BJ (cell line): Measurements from ENCODE around the gene MXRA5. TPM values are rescaled to one million over a fixed set of nuclear protein-coding genes. Genes with fewer than 3 reads are reported as not detected.

Experiments
- CTCF ChIA-PET: fragments of 350-600 bp; formaldehyde crosslinking; extraction: SDS; loops from one replicate; lab custom pipeline; 2021; ENCODE audit warnings: antibody characterized with exemption, inconsistent platforms; lab: Yijun Ruan, JAX
- POLR2A ChIA-PET: fragments of 300-600 bp; sonication (Branson Sonifier 250); formaldehyde crosslinking; extraction: SDS; loops from one replicate; lab custom pipeline; 2021; ENCODE audit warnings: antibody characterized with exemption; lab: Charles Lee
- DNase-seq: peaks from one replicate; pipeline ENCODE4 v3.0.0-alpha.2; 2011; ENCODE audit warnings: low read depth
- H3K27me3 ChIP-seq: 2 replicates; pipeline ENCODE4 v1.6.0; 2011; ENCODE audit warnings: low read length; ENCODE audit not compliant: control insufficient read depth, insufficient read depth
- H3K36me3 ChIP-seq: 2 replicates; pipeline ENCODE4 v1.5.1; 2011; ENCODE audit warnings: low read length; ENCODE audit not compliant: control insufficient read depth, insufficient read depth
- H3K4me3 ChIP-seq: 2 replicates; pipeline ENCODE4 v1.5.1; 2011; ENCODE audit warnings: low read depth, mild to moderate bottlenecking, control low read depth, low read length
- CTCF ChIP-seq: IDR thresholded peaks from 2 replicates; pipeline ENCODE4 v1.5.1; 2011; ENCODE audit warnings: low read depth, mild to moderate bottlenecking, control low read depth, inconsistent platforms, low read length, moderate library complexity; ENCODE audit not compliant: insufficient read depth
- polyA plus RNA-seq: library from polyadenylated mRNA; depleted of rRNA; stranded (reverse); fragments of >200 nt; gene quantifications from 2 replicates; pipeline ENCODE4 v1.2.3, GENCODE V29; 2011

The MXRA5 gene
- polyA plus RNA-seq, 1 experiment = 35.1 TPM

DNA sequence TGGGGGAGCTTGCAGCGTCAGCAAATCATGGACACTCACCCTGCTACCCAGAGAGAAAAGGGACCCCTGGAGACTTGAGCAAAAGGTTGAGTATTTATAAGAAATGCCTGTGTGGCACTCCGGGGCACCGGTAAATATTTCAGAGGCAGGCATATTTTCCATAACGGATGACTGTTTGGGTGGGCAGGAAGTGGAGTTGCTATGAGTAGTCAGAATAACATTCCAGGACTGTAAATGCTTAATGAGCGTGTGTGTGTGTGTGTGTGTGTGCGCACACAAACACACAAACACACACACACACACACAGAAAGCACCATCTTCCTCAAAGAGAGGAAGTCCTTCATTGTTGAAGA, 74.6 kb downstream of the MXRA5 start:
- ChIA-PET POLR2A (no interaction called here), CTCF (no interaction called here)
- DNase-seq = no peak
- Histone ChIP-seq H3K36me3 (no peaks in the 10 kb centered on the region), H3K4me3 (no peak overlapping the region), H3K27me3 (no peaks in the 10 kb centered on the region)
- no peak for TF ChIP-seq CTCF

- no peak for DNase-seq
- POLR2A ChIA-PET = no interaction called here
- no peak overlapping the region for H3K4me3 ChIP-seq
- H3K36me3 ChIP-seq = no peaks in the 10 kb centered on the region
- no peak for TF ChIP-seq CTCF
- H3K27me3 ChIP-seq = no peaks in the 10 kb centered on the region
- CTCF ChIA-PET = no interaction called here
These were observed 75.1 kb downstream of the MXRA5 start for GRCh38 chrX:3271183-3271833.

DNA sequence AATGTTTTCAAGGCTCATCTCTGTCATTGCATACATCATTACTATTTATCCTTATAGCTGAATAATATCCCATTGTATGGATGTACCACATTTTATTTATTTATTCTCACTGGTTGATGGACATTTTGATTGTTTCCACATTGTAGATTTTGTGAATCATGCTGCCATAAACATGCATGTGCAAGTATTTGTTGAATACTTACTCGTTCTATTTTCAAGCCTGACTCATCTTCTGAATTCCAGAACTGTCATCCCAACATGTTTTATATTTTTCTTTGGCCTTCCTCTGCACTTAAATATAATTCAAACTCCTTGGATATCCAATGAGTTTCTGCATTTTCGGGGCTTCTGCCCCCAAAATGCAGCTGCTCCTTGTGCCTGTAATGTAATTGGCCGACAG, 77.6 kb downstream of the MXRA5 start:
- no peaks in the 10 kb centered on the region for H3K27me3 ChIP-seq
- ChIA-PET CTCF (no interaction called here), POLR2A (no interaction called here)
- DNase-seq = peak; percentile 61
- no peak overlapping the region for H3K4me3 ChIP-seq
- H3K36me3 ChIP-seq = no peaks in the 10 kb centered on the region
- TF ChIP-seq CTCF = no peak

- POLR2A ChIA-PET = no interaction called here
- Histone ChIP-seq H3K4me3 (no peak overlapping the region), H3K36me3 (no peaks in the 10 kb centered on the region), H3K27me3 (no peaks in the 10 kb centered on the region)
- no peak for DNase-seq
- no peak for TF ChIP-seq CTCF
- CTCF ChIA-PET = interaction anchor here (0.7 kb wide), 1 partner anchor 16 kb away, joined by 3 read pairs; no protein-coding TSS in a partner anchor
These were observed 82.7 kb downstream of the MXRA5 start for GRCh38 chrX:3263681-3264126.

DNA sequence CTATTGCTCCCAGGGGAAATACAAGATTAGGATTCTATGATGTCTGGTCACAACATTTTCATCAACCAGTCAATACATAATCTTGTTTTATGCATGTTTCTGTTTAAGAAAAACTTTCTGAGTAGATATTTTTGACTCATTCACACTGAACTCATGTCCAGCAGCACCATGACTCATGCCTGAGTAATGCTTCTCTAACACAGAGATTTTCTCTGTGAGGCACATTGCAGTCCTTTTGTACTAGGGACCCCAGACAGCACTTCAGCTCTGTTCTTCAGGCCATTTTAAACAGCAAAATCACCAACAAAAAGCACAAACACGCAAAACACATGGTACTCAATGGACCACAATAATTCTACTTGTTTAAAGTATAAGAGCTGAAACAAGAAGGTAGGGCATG, 83.6 kb downstream of the MXRA5 start:
- no peak for TF ChIP-seq CTCF
- H3K4me3 ChIP-seq = no peak overlapping the region
- CTCF ChIA-PET = interaction anchor here (0.7 kb wide), 1 partner anchor 15 kb away, joined by 3 read pairs; no protein-coding TSS in a partner anchor
- H3K36me3 ChIP-seq = no peaks in the 10 kb centered on the region
- H3K27me3 ChIP-seq = no peaks in the 10 kb centered on the region
- DNase-seq = peak; percentile 67
- POLR2A ChIA-PET = no interaction called here
